ENCODE measurements around the gene CLEC12A. TPM values are rescaled to one million over a fixed set of nuclear protein-coding genes. Genes with fewer than 3 reads are reported as not detected.

The CLEC12A gene
- total and polyA plus RNA-seq, 2 of the 4 experiments (the other 2 are of a cell fraction) = not detected

DNA sequence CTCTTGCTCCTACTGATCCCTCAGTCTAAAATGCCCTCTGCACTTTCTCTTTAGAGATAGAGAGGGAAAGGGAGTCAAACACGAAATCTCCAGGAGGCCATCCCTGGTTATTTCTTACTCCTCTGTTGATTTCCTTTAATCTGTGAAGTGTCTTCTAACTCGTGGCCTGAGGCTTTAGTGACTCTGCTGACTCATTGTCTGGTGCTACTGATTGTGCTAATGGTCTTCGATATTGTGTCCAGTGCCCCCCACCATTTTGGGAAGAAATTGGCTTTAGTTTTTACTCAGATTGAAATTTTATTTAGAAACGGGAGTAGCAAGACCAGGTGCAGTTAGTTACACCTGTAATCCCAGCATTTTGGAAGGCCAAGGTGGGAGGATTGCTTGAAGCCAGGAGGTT lies 60.1 kb downstream of the CLEC12A start:
- Histone ChIP-seq H3K23ac (ENCODE audit: low read depth, low read length) (peak overlapping the region; percentile 46), H3K79me1 (ENCODE audit: low read depth in 1 of 2, low read length in 2 of 2) (no peaks in the 10 kb centered on the region), H2BK20ac (ENCODE audit: low read depth, low read length) (peak overlapping the region; percentile 90), H4K5ac (ENCODE audit: low read depth, low read length) (peak overlapping the region; percentile 73; the same call in 1 of the 2 replicates), H3K4me3 (ENCODE audit: insufficient read depth, low read depth, low read length) (no peak overlapping the region), H2BK15ac (ENCODE audit: low read depth, low read length) (peak overlapping the region; percentile 78), H2BK120ac (ENCODE audit: low read depth, low read length) (peak overlapping the region; percentile 94), H4K8ac (ENCODE audit: low read depth in 2 of 2, low read length in 2 of 2) (peak overlapping the region; percentile 72 to 84), H3K36me3 (ENCODE audit: control insufficient read depth, insufficient read depth, low read length) (no peaks in the 10 kb centered on the region), H3K9me1 (ENCODE audit: insufficient read depth, low read length) (0 out of 2 replicates have a peak, but pooled peaks cover 7% of the 10 kb centered on the region), H2BK5ac (ENCODE audit: low read depth, low read length, poor library complexity, severe bottlenecking) (peak overlapping the region; percentile 86), H2AFZ (replicated peaks; ENCODE audit: low read length, poor library complexity) (peak overlapping the region; percentile 17), H3K9me3 (ENCODE audit: control insufficient read depth, insufficient read depth, low read length) (no peaks in the 10 kb centered on the region), H3K27ac (ENCODE audit: insufficient read depth, low read length) (peak overlapping the region; percentile 55), H2AK9ac (replicated peaks; ENCODE audit: low read depth, low read length, poor library complexity) (no peak overlapping the region), H2AK5ac (ENCODE audit: low read depth, low read length) (peak overlapping the region; percentile 95), H3K4me1 (ENCODE audit: control insufficient read depth, insufficient read depth, low read length) (no peaks in the 10 kb centered on the region; the same call in 1 of the 2 replicates), H4K91ac (ENCODE audit: insufficient read depth, low read depth, low read length) (peak overlapping the region; percentile 85), H3K14ac (replicated peaks; ENCODE audit: low read depth, low read length) (peak overlapping the region; percentile 58), H4K20me1 (ENCODE audit: insufficient read depth, low read length) (no peaks in the 10 kb centered on the region), H3K9ac (ENCODE audit: low read depth, low read length) (no peak overlapping the region), H3K4ac (ENCODE audit: low read depth, low read length) (peak overlapping the region; percentile 95), H3K4me2 (ENCODE audit: low read depth, low read length) (peak overlapping the region; percentile 8; the same call in 1 of the 2 replicates), H3K56ac (ENCODE audit: extremely low read depth, insufficient read depth, low read length) (peak overlapping the region; percentile 74), H3K18ac (ENCODE audit: low read depth, low read length) (peak overlapping the region; percentile 94; the same call in 1 of the 2 replicates), H3K27me3 (ENCODE audit: control insufficient read depth, insufficient read depth, low read length) (no peaks in the 10 kb centered on the region)
- dilution Hi-C loops (cut with HindIII; ENCODE audit: low sequenced_read_pairs, unreplicated experiment) = no loop called here
- ATAC-seq (ENCODE audit: low read depth) = 0 out of 2 replicates have a peak, but pooled peaks have one; percentile 8
- TF ChIP-seq RFX5 (IDR thresholded peaks at IDR 0.05; ENCODE audit: low read depth, low read length) = no peak
- TF ChIP-seq BHLHE40 (IDR thresholded peaks at IDR 0.05; ENCODE audit: low read depth, low read length) = no peak
- 0 out of 2 replicates have a peak, but pooled peaks have one; percentile 8 for TF ChIP-seq FOS (IDR thresholded peaks at IDR 0.05; ENCODE audit: low read depth, low read length)
- TF ChIP-seq NFE2L2 (IDR thresholded peaks at IDR 0.05; ENCODE audit: low read depth, low read length) = peak; percentile 54
- WGBS, 2 experiments (ENCODE audit: extremely low coverage in 2 of 2, insufficient read length in 1 of 2) = 80% methylated on average over 2 of the region's 4 CpGs; no CpG with 5 or more reads in 1 of the 2 experiments
- POLR2A ChIA-PET (ENCODE audit: unreplicated experiment) = interaction anchor here (0.6 kb wide), 1 partner anchor 156 kb away, joined by 3 read pairs; no protein-coding TSS in a partner anchor
- in situ Hi-C loops (cut with MboI; ENCODE audit: low sequenced_read_pairs) = no loop called here
- CTCF ChIA-PET = interaction anchor here (0.6 to 1.5 kb wide), 4 partner anchors 17 to 234 kb away, joined by 3 to 6 read pairs (median 4); no protein-coding TSS in a partner anchor
- peak; percentile 24 for DNase-seq
- no TSS peak for BruUV-seq (replicated peaks)
- intact Hi-C loops (cut with micrococcal nuclease) = loop anchor here (5.0 kb wide), 1 partner anchor 279 kb away; no protein-coding TSS in a partner anchor

Data from IMR-90 (cell line).